IMR-90 (cell line): ENCODE results near the gene DKK2. TPM values are rescaled to one million over a fixed set of nuclear protein-coding genes. Genes with fewer than 3 reads are reported as not detected.

Source experiments
- ATAC-seq: fragments of 200-7000 bp; cut with Tn5 transposase; 2 replicates; pipeline ENCODE4 v1.9.1; 2020; ENCODE audit warnings: low read depth, mild to moderate bottlenecking, moderate library complexity
- BruUV-seq: library from RNA; stranded (reverse); fragments of 400-500 nt; replicated peaks from 2 replicates; lab custom pipeline; 2021; lab: Mats Ljungman, UMichigan
- CTCF ChIA-PET: fragments of 300-600 bp; formaldehyde crosslinking; extraction: SDS; loops from one replicate; lab custom pipeline; 2021; ENCODE audit warnings: antibody characterized with exemption; lab: Yijun Ruan, JAX
- POLR2A ChIA-PET: fragments of 300-600 bp; sonication (Branson Sonifier 250); formaldehyde crosslinking; loops from one replicate; lab custom pipeline; 2022; ENCODE audit warnings: antibody characterized with exemption; ENCODE audit not compliant: unreplicated experiment; lab: Charles Lee
- DNase-seq: peaks from one replicate; pipeline ENCODE4 v3.0.0; 2013
- H2AFZ ChIP-seq: replicated peaks from 2 replicates; pipeline ENCODE3; 2013; ENCODE audit warnings: low read length, mild to moderate bottlenecking; ENCODE audit not compliant: poor library complexity
- H2AK5ac ChIP-seq: 2 replicates; pipeline ENCODE4 v1.6.1; 2013; ENCODE audit warnings: low read depth, low read length, inconsistent platforms
- H2AK9ac ChIP-seq: replicated peaks from 2 replicates; pipeline ENCODE3; 2013; ENCODE audit warnings: mild to moderate bottlenecking, low read depth, low read length, moderate library complexity; ENCODE audit not compliant: poor library complexity
- H2BK120ac ChIP-seq: 2 replicates; pipeline ENCODE4 v1.6.1; 2013; ENCODE audit warnings: low read depth, low read length, inconsistent platforms
- H2BK15ac ChIP-seq: 3 replicates; pipeline ENCODE4 v1.6.1; 2013; ENCODE audit warnings: low read depth, low read length, inconsistent platforms
- H2BK20ac ChIP-seq: 2 replicates; pipeline ENCODE4 v1.6.1; 2013; ENCODE audit warnings: low read depth, mild to moderate bottlenecking, inconsistent platforms, low read length, moderate library complexity
- H2BK5ac ChIP-seq: 2 replicates; pipeline ENCODE4 v1.6.1; 2013; ENCODE audit warnings: mild to moderate bottlenecking, low read depth, low read length, inconsistent platforms; ENCODE audit not compliant: poor library complexity, severe bottlenecking
- H3K14ac ChIP-seq: replicated peaks from 2 replicates; pipeline ENCODE4 v1.6.1; 2013; ENCODE audit warnings: low read depth, low read length, inconsistent platforms
- H3K18ac ChIP-seq: 2 replicates; pipeline ENCODE4 v1.6.1; 2013; ENCODE audit warnings: low read depth, low read length, control low read depth
- H3K23ac ChIP-seq: 2 replicates; pipeline ENCODE4 v1.6.1; 2013; ENCODE audit warnings: low read depth, low read length, inconsistent platforms
- H3K27ac ChIP-seq: 2 replicates; pipeline ENCODE4 v1.5.1; 2013; ENCODE audit warnings: mild to moderate bottlenecking, control low read depth, low read length; ENCODE audit not compliant: insufficient read depth
- H3K27me3 ChIP-seq: 2 replicates; pipeline ENCODE4 v1.6.1; 2013; ENCODE audit warnings: low read length; ENCODE audit not compliant: control insufficient read depth, insufficient read depth
- H3K36me3 ChIP-seq: 2 replicates; pipeline ENCODE4 v1.6.1; 2013; ENCODE audit warnings: low read length, mixed read lengths; ENCODE audit not compliant: control insufficient read depth, insufficient read depth
- H3K4ac ChIP-seq: 2 replicates; pipeline ENCODE4 v1.6.1; 2013; ENCODE audit warnings: low read depth, low read length, inconsistent platforms
- H3K4me1 ChIP-seq: 2 replicates; pipeline ENCODE4 v1.6.1; 2013; ENCODE audit warnings: low read length, mixed read lengths; ENCODE audit not compliant: control insufficient read depth, insufficient read depth
- H3K4me2 ChIP-seq: 2 replicates; pipeline ENCODE4 v1.6.1; 2013; ENCODE audit warnings: low read depth, mild to moderate bottlenecking, control low read depth, low read length, moderate library complexity
- H3K4me3 ChIP-seq: 2 replicates; pipeline ENCODE4 v1.5.1; 2013; ENCODE audit warnings: low read depth, mild to moderate bottlenecking, control low read depth, low read length, moderate library complexity; ENCODE audit not compliant: insufficient read depth
- H3K56ac ChIP-seq: 2 replicates; pipeline ENCODE4 v1.6.1; 2013; ENCODE audit warnings: low read length, inconsistent platforms; ENCODE audit not compliant: insufficient read depth; ENCODE audit errors: extremely low read depth
- H3K79me1 ChIP-seq, 2 experiments: 2 replicates each; pipeline ENCODE4 v1.6.1; 2013; ENCODE audit warnings: low read length in 2 of 2, inconsistent platforms in 1 of 2, low read depth in 1 of 2
- H3K9ac ChIP-seq: 2 replicates; pipeline ENCODE4 v1.6.1; 2013; ENCODE audit warnings: low read depth, low read length, control low read depth
- H3K9me1 ChIP-seq: 2 replicates; pipeline ENCODE4 v1.6.1; 2013; ENCODE audit warnings: low read length, inconsistent platforms; ENCODE audit not compliant: insufficient read depth
- H3K9me3 ChIP-seq: 2 replicates; pipeline ENCODE4 v1.6.1; 2013; ENCODE audit warnings: low read length; ENCODE audit not compliant: control insufficient read depth, insufficient read depth
- H4K20me1 ChIP-seq: 2 replicates; pipeline ENCODE4 v1.6.1; 2013; ENCODE audit warnings: low read length, inconsistent platforms; ENCODE audit not compliant: insufficient read depth
- H4K5ac ChIP-seq: 2 replicates; pipeline ENCODE4 v1.6.1; 2013; ENCODE audit warnings: mild to moderate bottlenecking, low read depth, low read length, control low read depth
- H4K8ac ChIP-seq, 2 experiments: 2 replicates each; pipeline ENCODE4 v1.6.1; 2013; ENCODE audit warnings: low read depth in 2 of 2, low read length in 2 of 2, control low read depth in 1 of 2, inconsistent platforms in 1 of 2
- H4K91ac ChIP-seq: 2 replicates; pipeline ENCODE4 v1.6.1; 2013; ENCODE audit warnings: low read depth, low read length, inconsistent platforms; ENCODE audit not compliant: insufficient read depth
- BHLHE40 ChIP-seq: fragments of 150-350 bp; IDR thresholded peaks from 2 replicates; pipeline ENCODE4 v1.6.1; 2016; ENCODE audit warnings: mild to moderate bottlenecking, low read depth, low read length
- CEBPB ChIP-seq: IDR thresholded peaks from 2 replicates; pipeline ENCODE4 v1.6.1; 2012; ENCODE audit warnings: low read depth, low read length, improper control_type of control experiment
- CHD1 ChIP-seq: IDR thresholded peaks from 2 replicates; pipeline ENCODE4 v1.6.1; 2012; ENCODE audit warnings: low read depth, low read length, improper control_type of control experiment
- FOS ChIP-seq: fragments of 150-350 bp; IDR thresholded peaks from 2 replicates; pipeline ENCODE4 v1.6.1; 2016; ENCODE audit warnings: low read depth, low read length
- MAFK ChIP-seq: IDR thresholded peaks from 2 replicates; pipeline ENCODE4 v1.6.1; 2012; ENCODE audit warnings: low read depth, low read length, improper control_type of control experiment
- MAZ ChIP-seq: IDR thresholded peaks from 2 replicates; pipeline ENCODE4 v1.6.1; 2012; ENCODE audit warnings: low read depth, mild to moderate bottlenecking, low read length, improper control_type of control experiment, moderate library complexity, borderline replicate concordance
- MXI1 ChIP-seq: IDR thresholded peaks from 2 replicates; pipeline ENCODE4 v1.6.1; 2012; ENCODE audit warnings: low read depth, mild to moderate bottlenecking, low read length, moderate library complexity, borderline replicate concordance
- NFE2L2 ChIP-seq: fragments of 150-350 bp; IDR thresholded peaks from 2 replicates; pipeline ENCODE4 v1.6.1; 2016; ENCODE audit warnings: low read depth, mild to moderate bottlenecking, low read length
- POLR2A ChIP-seq: IDR thresholded peaks from 2 replicates; pipeline ENCODE4 v1.6.1; 2012; ENCODE audit warnings: mild to moderate bottlenecking, low read depth, low read length
- RAD21 ChIP-seq: IDR thresholded peaks from 2 replicates; pipeline ENCODE4 v1.6.1; 2012; ENCODE audit warnings: low read length, improper control_type of control experiment
- RCOR1 ChIP-seq: IDR thresholded peaks from 2 replicates; pipeline ENCODE4 v1.6.1; 2012; ENCODE audit warnings: mild to moderate bottlenecking, low read length, improper control_type of control experiment; ENCODE audit not compliant: insufficient replicate concordance
- RFX5 ChIP-seq: IDR thresholded peaks from 2 replicates; pipeline ENCODE4 v1.8.0; 2012; ENCODE audit warnings: low read depth, mild to moderate bottlenecking, low read length, moderate library complexity
- SMC3 ChIP-seq: fragments of 150-350 bp; IDR thresholded peaks from 2 replicates; pipeline ENCODE4 v1.6.1; 2016; ENCODE audit warnings: low read depth, mild to moderate bottlenecking, antibody characterized with exemption, low read length, moderate library complexity
- WGBS, 2 experiments: methylation state at CpG; one replicate each; pipeline versions ENCODE4 v1.1.5 to v1.1.7; 2013; ENCODE audit warnings: missing lambda C conversion rate in 2 of 2; ENCODE audit not compliant: insufficient read length in 1 of 2; ENCODE audit errors: extremely low coverage in 2 of 2; 5-methylcytosine and 5-hydroxymethylcytosine counted together
- dilution Hi-C: fragments of 300-500 bp; cut with HindIII; formaldehyde crosslinking; loops from one replicate; pipeline ENCODE4 v1.14.3; 2018; ENCODE audit warnings: low sequenced_read_pairs; ENCODE audit not compliant: unreplicated experiment
- in situ Hi-C: fragments of 300-500 bp; cut with MboI; formaldehyde crosslinking; loops from 3 replicates; pipeline ENCODE4 v1.14.3; 2019; ENCODE audit warnings: low sequenced_read_pairs, inconsistent platforms, mixed read lengths
- intact Hi-C: fragments of 100-400 bp; cut with micrococcal nuclease; formaldehyde crosslinking; loops from 2 replicates; pipeline ENCODE4 v1.10.0; 2022
- polyA plus RNA-seq, 3 experiments: library from polyadenylated mRNA; depleted of rRNA; stranded (reverse); fragments of >200 nt; gene quantifications; 2 replicates each; pipeline ENCODE4 v1.2.3, GENCODE V29; 2012; ENCODE audit warnings: low replicate concordance in 1 of 3
- total RNA-seq: library from RNA; depleted of rRNA; stranded (reverse); fragments of >200 nt; gene quantifications from 2 replicates; pipeline ENCODE4 v1.2.3, GENCODE V29; 2012
- TF ChIP-seq, protein P1 (sequence below): conservative IDR thresholded peaks from 2 replicates; pipeline ENCODE4 v1.5.1; 2012; ENCODE audit warnings: mild to moderate bottlenecking, low read depth, low read length, improper control_type of control experiment
- TF ChIP-seq, protein P2 (sequence below): fragments of 150-350 bp; IDR thresholded peaks from 2 replicates; pipeline ENCODE4 v1.6.1; 2016; ENCODE audit warnings: low read depth, mild to moderate bottlenecking, low read length, moderate library complexity, borderline replicate concordance
- TF ChIP-seq, protein P3 (sequence below): fragments of 150-350 bp; IDR thresholded peaks from 2 replicates; pipeline ENCODE4 v1.6.1; 2017; ENCODE audit warnings: mild to moderate bottlenecking, antibody characterized with exemption, low read length, low read depth

Gene DKK2
- total and polyA plus RNA-seq, 2 of the 4 experiments (the other 2 are of a cell fraction) = 0.39 to 0.72 TPM

DNA sequence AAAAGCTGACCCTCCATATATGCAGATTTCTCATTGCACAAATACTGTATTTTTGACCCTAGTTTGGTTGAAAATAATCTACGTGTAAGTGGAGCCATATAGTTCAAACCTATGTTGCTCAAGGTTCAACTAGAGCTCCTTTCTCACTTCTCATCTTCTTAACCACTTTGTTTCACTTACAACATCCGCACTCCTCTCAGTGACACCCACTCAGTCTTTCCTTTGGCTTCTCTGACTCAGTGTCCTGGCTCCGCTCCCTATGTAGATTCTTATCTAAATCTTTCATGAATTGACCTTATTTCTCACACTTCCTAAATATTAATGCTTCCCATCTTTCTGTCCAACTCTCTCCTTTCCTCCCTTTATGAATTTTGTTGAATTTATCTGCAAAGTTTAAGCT is 32.9 kb upstream of the DKK2 start:
- ChIA-PET POLR2A (no interaction called here), CTCF (no interaction called here)
- Histone ChIP-seq H2BK5ac (no peak overlapping the region), H2AFZ (no peak overlapping the region), H2BK120ac (no peak overlapping the region), H3K4ac (no peak overlapping the region), H4K5ac (no peak overlapping the region), H3K4me2 (no peak overlapping the region), H2BK15ac (no peak overlapping the region), H3K18ac (no peak overlapping the region), H2BK20ac (no peak overlapping the region), H4K20me1 (no peaks in the 10 kb centered on the region), H3K23ac (no peak overlapping the region), H2AK5ac (no peak overlapping the region), H3K27ac (no peak overlapping the region), H3K9me3 (no peaks in the 10 kb centered on the region), H3K36me3 (no peaks in the 10 kb centered on the region), H3K9ac (no peak overlapping the region), H4K8ac (no peak overlapping the region), H3K9me1 (no peaks in the 10 kb centered on the region), H3K79me1 (no peaks in the 10 kb centered on the region), H2AK9ac (no peak overlapping the region), H3K14ac (no peak overlapping the region), H4K91ac (no peak overlapping the region), H3K27me3 (no peaks in the 10 kb centered on the region), H3K56ac (no peak overlapping the region), H3K4me3 (no peak overlapping the region), H3K4me1 (no peaks in the 10 kb centered on the region)
- in situ Hi-C loops = no loop called here
- WGBS, 2 experiments = 8% methylated on average over 2 of the region's 3 CpGs; no CpG with 5 or more reads in 1 of the 2 experiments
- BruUV-seq = no TSS peak
- ATAC-seq = no peak
- intact Hi-C loops = no loop called here
- peak; percentile 7 for DNase-seq
- dilution Hi-C loops = no loop called here
- TF ChIP-seq, protein P1, sequence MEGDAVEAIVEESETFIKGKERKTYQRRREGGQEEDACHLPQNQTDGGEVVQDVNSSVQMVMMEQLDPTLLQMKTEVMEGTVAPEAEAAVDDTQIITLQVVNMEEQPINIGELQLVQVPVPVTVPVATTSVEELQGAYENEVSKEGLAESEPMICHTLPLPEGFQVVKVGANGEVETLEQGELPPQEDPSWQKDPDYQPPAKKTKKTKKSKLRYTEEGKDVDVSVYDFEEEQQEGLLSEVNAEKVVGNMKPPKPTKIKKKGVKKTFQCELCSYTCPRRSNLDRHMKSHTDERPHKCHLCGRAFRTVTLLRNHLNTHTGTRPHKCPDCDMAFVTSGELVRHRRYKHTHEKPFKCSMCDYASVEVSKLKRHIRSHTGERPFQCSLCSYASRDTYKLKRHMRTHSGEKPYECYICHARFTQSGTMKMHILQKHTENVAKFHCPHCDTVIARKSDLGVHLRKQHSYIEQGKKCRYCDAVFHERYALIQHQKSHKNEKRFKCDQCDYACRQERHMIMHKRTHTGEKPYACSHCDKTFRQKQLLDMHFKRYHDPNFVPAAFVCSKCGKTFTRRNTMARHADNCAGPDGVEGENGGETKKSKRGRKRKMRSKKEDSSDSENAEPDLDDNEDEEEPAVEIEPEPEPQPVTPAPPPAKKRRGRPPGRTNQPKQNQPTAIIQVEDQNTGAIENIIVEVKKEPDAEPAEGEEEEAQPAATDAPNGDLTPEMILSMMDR = no peak
- TF ChIP-seq, protein P2, sequence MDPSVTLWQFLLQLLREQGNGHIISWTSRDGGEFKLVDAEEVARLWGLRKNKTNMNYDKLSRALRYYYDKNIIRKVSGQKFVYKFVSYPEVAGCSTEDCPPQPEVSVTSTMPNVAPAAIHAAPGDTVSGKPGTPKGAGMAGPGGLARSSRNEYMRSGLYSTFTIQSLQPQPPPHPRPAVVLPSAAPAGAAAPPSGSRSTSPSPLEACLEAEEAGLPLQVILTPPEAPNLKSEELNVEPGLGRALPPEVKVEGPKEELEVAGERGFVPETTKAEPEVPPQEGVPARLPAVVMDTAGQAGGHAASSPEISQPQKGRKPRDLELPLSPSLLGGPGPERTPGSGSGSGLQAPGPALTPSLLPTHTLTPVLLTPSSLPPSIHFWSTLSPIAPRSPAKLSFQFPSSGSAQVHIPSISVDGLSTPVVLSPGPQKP = no peak
- no peak for TF ChIP-seq MAFK
- TF ChIP-seq SMC3 = no peak
- TF ChIP-seq FOS = no peak
- TF ChIP-seq CEBPB = no peak
- TF ChIP-seq POLR2A = no peak
- TF ChIP-seq RFX5 = no peak
- TF ChIP-seq CHD1 = no peak
- no peak for TF ChIP-seq BHLHE40
- TF ChIP-seq NFE2L2 = no peak
- TF ChIP-seq, protein P3, sequence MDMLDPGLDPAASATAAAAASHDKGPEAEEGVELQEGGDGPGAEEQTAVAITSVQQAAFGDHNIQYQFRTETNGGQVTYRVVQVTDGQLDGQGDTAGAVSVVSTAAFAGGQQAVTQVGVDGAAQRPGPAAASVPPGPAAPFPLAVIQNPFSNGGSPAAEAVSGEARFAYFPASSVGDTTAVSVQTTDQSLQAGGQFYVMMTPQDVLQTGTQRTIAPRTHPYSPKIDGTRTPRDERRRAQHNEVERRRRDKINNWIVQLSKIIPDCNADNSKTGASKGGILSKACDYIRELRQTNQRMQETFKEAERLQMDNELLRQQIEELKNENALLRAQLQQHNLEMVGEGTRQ = no peak
- no peak for TF ChIP-seq RAD21
- TF ChIP-seq RCOR1 = no peak
- no peak for TF ChIP-seq MXI1
- TF ChIP-seq MAZ = no peak
